Measurements from ENCODE around the gene B3GALT5.

B3GALT5 gene

GRCh38 chr21:39667353-39667891, 54.7 kb downstream of the B3GALT5 start:
- TF ChIP-seq, protein P1, sequence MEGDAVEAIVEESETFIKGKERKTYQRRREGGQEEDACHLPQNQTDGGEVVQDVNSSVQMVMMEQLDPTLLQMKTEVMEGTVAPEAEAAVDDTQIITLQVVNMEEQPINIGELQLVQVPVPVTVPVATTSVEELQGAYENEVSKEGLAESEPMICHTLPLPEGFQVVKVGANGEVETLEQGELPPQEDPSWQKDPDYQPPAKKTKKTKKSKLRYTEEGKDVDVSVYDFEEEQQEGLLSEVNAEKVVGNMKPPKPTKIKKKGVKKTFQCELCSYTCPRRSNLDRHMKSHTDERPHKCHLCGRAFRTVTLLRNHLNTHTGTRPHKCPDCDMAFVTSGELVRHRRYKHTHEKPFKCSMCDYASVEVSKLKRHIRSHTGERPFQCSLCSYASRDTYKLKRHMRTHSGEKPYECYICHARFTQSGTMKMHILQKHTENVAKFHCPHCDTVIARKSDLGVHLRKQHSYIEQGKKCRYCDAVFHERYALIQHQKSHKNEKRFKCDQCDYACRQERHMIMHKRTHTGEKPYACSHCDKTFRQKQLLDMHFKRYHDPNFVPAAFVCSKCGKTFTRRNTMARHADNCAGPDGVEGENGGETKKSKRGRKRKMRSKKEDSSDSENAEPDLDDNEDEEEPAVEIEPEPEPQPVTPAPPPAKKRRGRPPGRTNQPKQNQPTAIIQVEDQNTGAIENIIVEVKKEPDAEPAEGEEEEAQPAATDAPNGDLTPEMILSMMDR (IDR thresholded peaks at IDR 0.05; ENCODE audit: low read depth, low read length): no peak
- H3K36me3 ChIP-seq: no peaks in the 10 kb centered on the region
- no peaks in the 10 kb centered on the region; the same call in 1 of the 2 replicates for H3K9me3 ChIP-seq

DNA sequence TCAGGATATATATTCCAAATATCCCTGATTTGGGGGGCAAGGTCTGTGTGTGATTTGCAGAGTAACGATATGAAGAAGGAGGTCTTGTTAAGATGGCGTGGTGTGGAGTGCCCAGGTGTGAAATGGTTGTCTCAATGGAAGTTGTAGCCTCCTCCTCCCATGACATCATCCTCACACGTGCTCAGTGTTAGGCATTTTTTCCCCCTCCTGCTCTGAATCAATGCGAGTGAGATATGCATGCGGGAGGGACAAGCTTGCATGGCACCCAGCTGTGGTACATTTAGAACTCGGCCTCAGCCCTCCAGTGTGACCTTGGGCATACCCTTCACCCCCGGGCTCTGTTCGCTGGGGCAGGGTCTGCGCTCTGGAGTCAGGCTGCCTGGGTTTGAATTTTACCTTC, 55.6 kb downstream of the B3GALT5 start:
- Histone ChIP-seq H3K4me1 (no peaks in the 10 kb centered on the region), H3K4me3 (ENCODE audit: low read depth, low read length) (no peak overlapping the region), H3K9me3 (no peaks in the 10 kb centered on the region; the same call in 1 of the 2 replicates), H3K36me3 (no peaks in the 10 kb centered on the region), H3K27me3 (no peaks in the 10 kb centered on the region)
- DNase-seq: no peak
- TF ChIP-seq, protein P1 (IDR thresholded peaks at IDR 0.05; ENCODE audit: low read depth, low read length): no peak

More at GRCh38 chr21:39667353-39667891, 54.7 kb downstream of the B3GALT5 start:
- H3K27me3 ChIP-seq: no peaks in the 10 kb centered on the region
- H3K4me1 ChIP-seq: no peaks in the 10 kb centered on the region
- no peak overlapping the region for H3K4me3 ChIP-seq (ENCODE audit: low read depth, low read length)
- no peak for DNase-seq

DNA sequence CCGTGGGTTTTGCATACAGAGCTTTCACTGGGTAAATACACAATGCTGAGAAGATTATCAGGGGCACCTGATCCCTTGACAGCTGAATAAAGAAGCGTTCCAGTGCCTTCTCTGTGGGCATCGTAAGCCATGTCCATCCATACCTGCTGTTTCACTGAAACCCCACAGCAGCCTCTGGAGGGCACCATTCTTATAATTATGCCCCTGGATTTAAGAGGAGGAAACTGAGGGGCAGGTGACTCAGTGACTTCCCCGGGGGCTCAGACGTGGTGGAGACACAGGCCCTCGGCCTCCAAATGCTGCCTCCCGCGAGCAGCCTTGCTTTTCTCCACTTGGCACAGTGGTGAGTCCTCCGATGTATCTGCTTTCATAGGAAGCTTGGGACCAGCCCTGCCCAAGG, 56.7 kb downstream of the B3GALT5 start:
- Histone ChIP-seq H3K4me3 (ENCODE audit: low read depth, low read length) (no peak overlapping the region), H3K27me3 (no peaks in the 10 kb centered on the region), H3K9me3 (no peaks in the 10 kb centered on the region; the same call in 1 of the 2 replicates), H3K36me3 (no peaks in the 10 kb centered on the region), H3K4me1 (no peaks in the 10 kb centered on the region)
- TF ChIP-seq, protein P1 (IDR thresholded peaks at IDR 0.05; ENCODE audit: low read depth, low read length): no peak
- no peak for DNase-seq

- Histone ChIP-seq H3K9me3 (no peaks in the 10 kb centered on the region; the same call in 1 of the 2 replicates), H3K27me3 (no peaks in the 10 kb centered on the region), H3K4me3 (ENCODE audit: low read depth, low read length) (no peak overlapping the region), H3K4me1 (no peaks in the 10 kb centered on the region), H3K36me3 (no peaks in the 10 kb centered on the region)
- no peak for DNase-seq
- TF ChIP-seq, protein P1 (IDR thresholded peaks at IDR 0.05; ENCODE audit: low read depth, low read length): no peak
These were observed 57.4 kb downstream of the B3GALT5 start for GRCh38 chr21:39669976-39670661.

- TF ChIP-seq, protein P1 (IDR thresholded peaks at IDR 0.05; ENCODE audit: low read depth, low read length): no peak
- DNase-seq: no peak
These were observed 58.0 kb downstream of the B3GALT5 start for GRCh38 chr21:39670701-39671100.

DNA sequence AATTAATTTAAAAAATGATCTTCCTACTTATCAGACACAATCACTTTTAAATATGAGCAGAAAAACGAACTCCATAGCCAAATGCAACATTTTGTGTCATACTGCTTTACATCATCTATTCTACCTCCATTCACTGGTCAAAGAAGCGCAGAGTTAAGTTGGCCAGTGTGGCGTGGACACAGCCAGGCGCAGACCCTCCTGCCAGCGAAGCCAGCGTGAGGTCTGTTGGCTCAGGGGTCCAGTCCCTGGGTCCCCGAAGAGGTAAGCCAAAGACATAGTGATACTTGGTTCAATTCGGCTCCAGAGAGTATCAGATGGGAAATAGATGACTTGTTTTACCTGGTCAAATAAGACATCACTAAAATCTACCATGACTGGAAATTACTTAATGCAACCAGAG, 59.2 kb downstream of the B3GALT5 start:
- Histone ChIP-seq H3K9me3 (no peaks in the 10 kb centered on the region; the same call in 1 of the 2 replicates), H3K4me3 (ENCODE audit: low read depth, low read length) (no peak overlapping the region), H3K36me3 (no peaks in the 10 kb centered on the region), H3K4me1 (no peaks in the 10 kb centered on the region), H3K27me3 (no peaks in the 10 kb centered on the region)
- DNase-seq: no peak
- TF ChIP-seq, protein P1 (IDR thresholded peaks at IDR 0.05; ENCODE audit: low read depth, low read length): no peak

More at GRCh38 chr21:39670701-39671100, 58.0 kb downstream of the B3GALT5 start:
- no peaks in the 10 kb centered on the region for H3K36me3 ChIP-seq
- H3K9me3 ChIP-seq: no peaks in the 10 kb centered on the region; the same call in 1 of the 2 replicates
- no peaks in the 10 kb centered on the region for H3K27me3 ChIP-seq
- no peak overlapping the region for H3K4me3 ChIP-seq (ENCODE audit: low read depth, low read length)
- no peaks in the 10 kb centered on the region for H3K4me1 ChIP-seq
